Gastrocnemius medialis (tissue), 4 donors: ENCODE measurements around the gene ATXN7L1. TPM values are rescaled to one million over a fixed set of nuclear protein-coding genes. Genes with fewer than 3 reads are reported as not detected.

Source experiments
- ATAC-seq, 2 donors: fragments of 150-250 bp; one replicate each; pipeline ENCODE4 v1.9.1; 2016
- DNase-seq, 2 donors: peaks; one replicate each; pipeline ENCODE4 v3.0.0-alpha.2; 2019
- H3K27ac ChIP-seq, 4 donors: fragments of 200-600 bp; sonication (generic); 1 replicate in 1 of 4; 2 replicates in 3 of 4; pipeline ENCODE4 v1.5.1; 2016 to 2018; ENCODE audit warnings: mild to moderate bottlenecking in 2 of 4, moderate library complexity in 1 of 4
- H3K27me3 ChIP-seq, 3 donors: fragments of 200-600 bp; sonication (generic) in 2 of 3; 1 replicate in 1 of 3; 2 replicates in 2 of 3; pipeline versions ENCODE4 v1.5.1 to v1.6.0; 2016 to 2019; ENCODE audit warnings: mild to moderate bottlenecking in 1 of 3, moderate library complexity in 1 of 3
- H3K36me3 ChIP-seq, 2 donors: fragments of 200-600 bp; sonication (generic) in 1 of 2; one replicate each; pipeline ENCODE4 v1.5.1; 2017 to 2018
- H3K4me1 ChIP-seq, 2 donors: fragments of 200-600 bp; sonication (generic) in 1 of 2; one replicate each; pipeline ENCODE4 v1.5.1; 2016 to 2017; ENCODE audit warnings: mild to moderate bottlenecking in 2 of 2
- H3K4me3 ChIP-seq, 4 donors: fragments of 200-600 bp; sonication (generic) in 3 of 4; 1 replicate in 1 of 4; 2 replicates in 3 of 4; pipeline ENCODE4 v1.5.1; 2016 to 2019; ENCODE audit warnings: mild to moderate bottlenecking in 2 of 4
- H3K9me3 ChIP-seq, 3 donors: fragments of 200-600 bp; sonication (generic) in 2 of 3; 1 replicate in 1 of 3; 2 replicates in 2 of 3; pipeline ENCODE4 v1.5.1; 2016 to 2019
- POLR2A ChIP-seq, 2 donors: fragments of 450-650 bp; IDR thresholded peaks; one replicate each; pipeline ENCODE4 v1.6.1; 2017; ENCODE audit warnings: antibody characterized with exemption in 2 of 2, mild to moderate bottlenecking in 2 of 2, moderate library complexity in 2 of 2
- in situ Hi-C, 4 donors: fragments of 200-750 bp; cut with MboI; loops; one replicate each; pipeline versions ENCODE4 v1.15.0 to v1.8.0; 2017; ENCODE audit warnings: low sequenced_read_pairs in 4 of 4
- intact Hi-C: fragments of 100-400 bp; cut with DNase I; formaldehyde crosslinking; loops from one replicate; pipeline ENCODE4 v1.15.1; 2023; ENCODE audit warnings: low total_unique reads
- total RNA-seq, 4 donors: library from RNA; depleted of rRNA; stranded (reverse); fragments of >200 nt; gene quantifications; one replicate each; pipeline versions ENCODE4 v1.1.0 to v1.2.3, GENCODE V29; 2016
- TF ChIP-seq, protein P1 (sequence below), 5 experiments: fragments of 450-650 bp in 3 of 5; fragments of 200-600 bp in 2 of 5; sonication (generic) in 2 of 5; IDR thresholded peaks in 4 of 5; conservative IDR thresholded peaks in 1 of 5; 1 replicate in 4 of 5; 2 replicates in 1 of 5; pipeline ENCODE4 v1.5.1; 2016 to 2019; ENCODE audit warnings: antibody characterized with exemption in 5 of 5, mild to moderate bottlenecking in 3 of 5, moderate library complexity in 3 of 5

The ATXN7L1 gene
- total RNA-seq, 4 donors from 2014 or later: 1.6 to 6.6 (median 4.8) TPM

DNA sequence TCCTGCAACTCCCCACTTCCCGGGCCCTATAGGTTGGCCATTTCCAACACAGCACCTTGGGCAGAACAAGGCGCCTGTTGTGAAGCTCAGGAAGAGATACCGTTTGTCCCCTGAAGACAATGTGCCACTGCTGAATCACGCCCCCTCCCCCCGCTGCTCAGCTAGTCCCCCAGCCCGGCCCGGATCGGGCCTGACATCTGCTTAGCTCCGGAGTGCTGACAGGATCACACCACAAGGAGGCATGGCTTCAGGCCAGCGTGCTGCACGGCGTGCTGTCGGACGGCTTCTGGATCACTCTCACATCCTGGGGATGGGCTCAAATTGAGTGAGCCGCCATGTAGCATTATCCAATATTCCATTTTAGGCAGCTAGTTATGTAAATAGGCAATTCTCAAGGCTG is 233.0 kb downstream of the ATXN7L1 start:
- H3K9me3 ChIP-seq: no peaks in the 10 kb centered on the region
- no peaks in the 10 kb centered on the region for H3K27me3 ChIP-seq
- no peak for TF ChIP-seq POLR2A (IDR thresholded peaks at IDR 0.05)
- peaks cover 20 to 24% of the 10 kb centered on the region in 2 donors for H3K4me1 ChIP-seq
- intact Hi-C loops: no loop called here
- in situ Hi-C loops: loop anchor here in 3 of 4 donors (10.0 to 25.0 kb wide), 3 partner anchors 371 to 401 kb away; no protein-coding TSS in a partner anchor
- DNase-seq (peak in 1 of 2 donors; percentile 29), ATAC-seq (peak in 1 of 2 donors; percentile 28)
- no peak overlapping the region for H3K4me3 ChIP-seq
- no peaks in the 10 kb centered on the region for H3K36me3 ChIP-seq
- no peak overlapping the region for H3K27ac ChIP-seq

DNA sequence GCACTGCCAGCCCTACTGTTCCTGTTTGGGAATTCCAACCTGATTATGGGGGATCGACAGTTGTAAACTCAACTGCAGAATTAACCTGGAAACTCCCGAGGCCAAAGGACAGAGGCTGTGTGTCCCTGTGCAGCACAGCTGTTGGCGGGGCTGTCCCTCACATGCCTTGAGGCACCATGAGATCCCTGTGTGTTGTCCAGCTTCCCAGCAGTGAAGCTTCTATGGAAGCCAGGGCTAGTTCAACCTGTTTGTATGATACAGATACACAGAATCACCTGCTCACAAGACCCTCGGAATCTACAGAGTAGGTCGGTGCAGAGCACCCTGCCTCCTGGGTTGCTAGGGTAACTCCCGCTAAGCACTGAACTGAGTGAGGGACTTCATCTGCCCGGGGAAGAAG is 234.1 kb downstream of the ATXN7L1 start:
- H3K27me3 ChIP-seq: no peaks in the 10 kb centered on the region
- H3K4me1 ChIP-seq: peaks cover 16 to 18% of the 10 kb centered on the region in 2 donors
- DNase-seq: no peak
- in situ Hi-C loops: loop anchor here in 3 of 4 donors (10.0 to 25.0 kb wide), 3 partner anchors 373 to 403 kb away; no protein-coding TSS in a partner anchor
- no peak overlapping the region for H3K27ac ChIP-seq
- TF ChIP-seq, protein P1, sequence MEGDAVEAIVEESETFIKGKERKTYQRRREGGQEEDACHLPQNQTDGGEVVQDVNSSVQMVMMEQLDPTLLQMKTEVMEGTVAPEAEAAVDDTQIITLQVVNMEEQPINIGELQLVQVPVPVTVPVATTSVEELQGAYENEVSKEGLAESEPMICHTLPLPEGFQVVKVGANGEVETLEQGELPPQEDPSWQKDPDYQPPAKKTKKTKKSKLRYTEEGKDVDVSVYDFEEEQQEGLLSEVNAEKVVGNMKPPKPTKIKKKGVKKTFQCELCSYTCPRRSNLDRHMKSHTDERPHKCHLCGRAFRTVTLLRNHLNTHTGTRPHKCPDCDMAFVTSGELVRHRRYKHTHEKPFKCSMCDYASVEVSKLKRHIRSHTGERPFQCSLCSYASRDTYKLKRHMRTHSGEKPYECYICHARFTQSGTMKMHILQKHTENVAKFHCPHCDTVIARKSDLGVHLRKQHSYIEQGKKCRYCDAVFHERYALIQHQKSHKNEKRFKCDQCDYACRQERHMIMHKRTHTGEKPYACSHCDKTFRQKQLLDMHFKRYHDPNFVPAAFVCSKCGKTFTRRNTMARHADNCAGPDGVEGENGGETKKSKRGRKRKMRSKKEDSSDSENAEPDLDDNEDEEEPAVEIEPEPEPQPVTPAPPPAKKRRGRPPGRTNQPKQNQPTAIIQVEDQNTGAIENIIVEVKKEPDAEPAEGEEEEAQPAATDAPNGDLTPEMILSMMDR (IDR thresholded peaks at IDR 0.05 in 4 of 5, conservative IDR thresholded peaks at IDR 0.05 in 1 of 5): no peak
- TF ChIP-seq POLR2A (IDR thresholded peaks at IDR 0.05): no peak
- H3K4me3 ChIP-seq: no peak overlapping the region
- H3K9me3 ChIP-seq: no peaks in the 10 kb centered on the region
- no peak for ATAC-seq
- intact Hi-C loops: no loop called here
- H3K36me3 ChIP-seq: peaks cover 0 to 4% of the 10 kb centered on the region in 2 donors

- Histone ChIP-seq H3K27me3 (no peaks in the 10 kb centered on the region), H3K36me3 (peaks cover 0 to 4% of the 10 kb centered on the region in 2 donors), H3K4me1 (peaks cover 16 to 18% of the 10 kb centered on the region in 2 donors), H3K4me3 (no peak overlapping the region), H3K9me3 (no peaks in the 10 kb centered on the region), H3K27ac (no peak overlapping the region)
- no peak for DNase-seq
- in situ Hi-C loops: loop anchor here in 3 of 4 donors (10.0 to 25.0 kb wide), 3 partner anchors 374 to 404 kb away; no protein-coding TSS in a partner anchor
- no peak for ATAC-seq
- intact Hi-C loops: no loop called here
- no peak for TF ChIP-seq POLR2A (IDR thresholded peaks at IDR 0.05)
- TF ChIP-seq, protein P1 (IDR thresholded peaks at IDR 0.05 in 4 of 5, conservative IDR thresholded peaks at IDR 0.05 in 1 of 5): no peak
Observed at GRCh38 chr7:105640956-105641810, 235.2 kb downstream of the ATXN7L1 start.

- no peaks in the 10 kb centered on the region for H3K27me3 ChIP-seq
- intact Hi-C loops: no loop called here
- no peak overlapping the region for H3K27ac ChIP-seq
- peaks cover 0 to 4% of the 10 kb centered on the region in 2 donors for H3K36me3 ChIP-seq
- TF ChIP-seq, protein P1 (IDR thresholded peaks at IDR 0.05 in 4 of 5, conservative IDR thresholded peaks at IDR 0.05 in 1 of 5): no peak
- no peak for TF ChIP-seq POLR2A (IDR thresholded peaks at IDR 0.05)
- peaks cover 10 to 13% of the 10 kb centered on the region in 2 donors for H3K4me1 ChIP-seq
- H3K9me3 ChIP-seq: no peaks in the 10 kb centered on the region
- H3K4me3 ChIP-seq: no peak overlapping the region
- in situ Hi-C loops: loop anchor here in 3 of 4 donors (10.0 to 25.0 kb wide), 3 partner anchors 375 to 405 kb away; no protein-coding TSS in a partner anchor
- no peak for ATAC-seq
- DNase-seq: no peak
Observed at GRCh38 chr7:105639667-105640493, 236.5 kb downstream of the ATXN7L1 start.
